ENCODE measurements around the gene LRRC47.

The LRRC47 gene

GRCh38 chr1:3746830-3747521 is 49.3 kb downstream of the LRRC47 start:
- no peak for DNase-seq (ENCODE audit: low read depth)

GRCh38 chr1:3746389-3746829 is 49.9 kb downstream of the LRRC47 start:
- DNase-seq (ENCODE audit: low read depth) = no peak

GRCh38 chr1:3745590-3746381 is 50.5 kb downstream of the LRRC47 start:
- DNase-seq (ENCODE audit: low read depth) = no peak

GRCh38 chr1:3745071-3745470 is 51.2 kb downstream of the LRRC47 start:
- no peak for DNase-seq (ENCODE audit: low read depth)

GRCh38 chr1:3744646-3745045 is 51.7 kb downstream of the LRRC47 start:
- no peak for DNase-seq (ENCODE audit: low read depth)

GRCh38 chr1:3743826-3744225 is 52.5 kb downstream of the LRRC47 start:
- DNase-seq (ENCODE audit: low read depth) = no peak

- no peak for DNase-seq (ENCODE audit: low read depth)
Measured at GRCh38 chr1:3743421-3743820, 52.9 kb downstream of the LRRC47 start.

- DNase-seq (ENCODE audit: low read depth) = no peak
Measured at GRCh38 chr1:3742439-3743298, 53.6 kb downstream of the LRRC47 start.

- DNase-seq (ENCODE audit: low read depth) = no peak
Measured at GRCh38 chr1:3741566-3742438, 54.5 kb downstream of the LRRC47 start.

- no peak for DNase-seq (ENCODE audit: low read depth)
Measured at GRCh38 chr1:3740752-3741151, 55.5 kb downstream of the LRRC47 start.

- DNase-seq (ENCODE audit: low read depth) = no peak
Measured at GRCh38 chr1:3740042-3740441, 56.3 kb downstream of the LRRC47 start.

GRCh38 chr1:3738943-3739342 is 57.4 kb downstream of the LRRC47 start:
- DNase-seq (ENCODE audit: low read depth) = no peak

- no peak for DNase-seq (ENCODE audit: low read depth)
Measured at GRCh38 chr1:3736708-3737107, 59.6 kb downstream of the LRRC47 start.

- DNase-seq (ENCODE audit: low read depth) = no peak
Measured at GRCh38 chr1:3736131-3736561, 60.2 kb downstream of the LRRC47 start.

- DNase-seq (ENCODE audit: low read depth) = no peak
Measured at GRCh38 chr1:3735688-3736087, 60.6 kb downstream of the LRRC47 start.

GRCh38 chr1:3735027-3735681 is 61.1 kb downstream of the LRRC47 start:
- DNase-seq (ENCODE audit: low read depth) = no peak

- no peak for DNase-seq (ENCODE audit: low read depth)
Measured at GRCh38 chr1:3734602-3735001, 61.7 kb downstream of the LRRC47 start.

- DNase-seq (ENCODE audit: low read depth) = no peak
Measured at GRCh38 chr1:3733883-3734589, 62.3 kb downstream of the LRRC47 start.

GRCh38 chr1:3733094-3733882 is 63.0 kb downstream of the LRRC47 start:
- no peak for DNase-seq (ENCODE audit: low read depth)

All from HS-5 (cell line).